ENCODE data around the gene ZNF468. TPM values are rescaled to one million over a fixed set of nuclear protein-coding genes. Genes with fewer than 3 reads are reported as not detected.

ZNF468 gene
- 0.44 to 1.1 TPM (median 0.58 TPM) in 5 replicates for total RNA-seq (2022; extraction: Qiagen RNA extraction; ENCODE audit: low read depth)

GRCh38 chr19:52857378-52858191 is at the start of gene ZNF468:
TSS of gene ZNF468 (minus strand) at chr19:52857619. CDS start at chr19:52854272, 3,347 bp downstream.

GRCh38 chr19:52897138-52897935 is 39.9 kb upstream of the ZNF468 start, which contains the start of gene ZNF320:
TSS of gene ZNF320 (minus strand) at chr19:52897635. CDS start at chr19:52890255, 7,380 bp downstream.

GRCh38 chr19:52821204-52821960 is 36.0 kb downstream of the ZNF468 start, which contains the start of gene ZNF28:
TSS of gene ZNF28 (minus strand) at chr19:52821633. CDS start at chr19:52817958, 3,675 bp downstream.

Other genes with a start within 250 kb of the ZNF468 start
- 0.07 to 0.28 TPM (median 0.17 TPM) in 4 of 5 replicates, not detected in the other for gene ZNF83, start 219.3 kb downstream of the ZNF468 start, total RNA-seq (2022; extraction: Qiagen RNA extraction; ENCODE audit: low read depth)
- 2.0 to 3.9 TPM (median 2.5 TPM) in 5 replicates for gene ZNF611, start 122.6 kb downstream of the ZNF468 start, total RNA-seq (2022; extraction: Qiagen RNA extraction; ENCODE audit: low read depth)
- 0.18 to 0.33 TPM (median 0.25 TPM) in 4 of 5 replicates, not detected in the other for gene ZNF600, start 70.8 kb downstream of the ZNF468 start, total RNA-seq (2022; extraction: Qiagen RNA extraction; ENCODE audit: low read depth)
- gene ZNF28, start 36.0 kb downstream of the ZNF468 start, total RNA-seq (2022; extraction: Qiagen RNA extraction; ENCODE audit: low read depth), result 0.42 to 2.6 TPM (median 1.7 TPM) in 5 replicates
- not detected in 5 replicates for gene ZNF320, start 40.0 kb upstream of the ZNF468 start, total RNA-seq (2022; extraction: Qiagen RNA extraction; ENCODE audit: low read depth)
- gene ZNF888, start 65.8 kb upstream of the ZNF468 start, total RNA-seq (2022; extraction: Qiagen RNA extraction; ENCODE audit: low read depth), result 0.01 TPM in 1 of 5 replicates, not detected in the others
- 0.08 to 0.13 TPM in 2 of 5 replicates, not detected in the others for gene ZNF816, start 105.3 kb upstream of the ZNF468 start, total RNA-seq (2022; extraction: Qiagen RNA extraction; ENCODE audit: low read depth)
- gene ERVV-1, start 156.3 kb upstream of the ZNF468 start, total RNA-seq (2022; extraction: Qiagen RNA extraction; ENCODE audit: low read depth), result not detected in 5 replicates
- gene ERVV-2, start 187.1 kb upstream of the ZNF468 start, total RNA-seq (2022; extraction: Qiagen RNA extraction; ENCODE audit: low read depth), result not detected in 5 replicates
- 6.7 to 11.0 TPM (median 7.7 TPM) in 5 replicates for gene ZNF160, start 245.8 kb upstream of the ZNF468 start, total RNA-seq (2022; extraction: Qiagen RNA extraction; ENCODE audit: low read depth)

All from A549 treated with CpdA at 1 μM for 4 hours (cell line).